Peyer's patch (tissue), 4 donors: Measurements from ENCODE around the gene HARS1.
"Not testable (repeated sequence)": the region's sequence is repeated elsewhere in the genome, so short reads cannot be mapped to it uniquely, and the experiment has no call there.

ENCODE experiments used
- CTCF ChIP-seq, 6 experiments: fragments of 450-650 bp in 4 of 6; fragments of 200-600 bp in 2 of 6; sonication (generic) in 1 of 6; IDR thresholded peaks; one replicate each; pipeline ENCODE4 v1.5.1; 2017 to 2019; ENCODE audit warnings: antibody characterized with exemption in 6 of 6, mild to moderate bottlenecking in 3 of 6, moderate library complexity in 1 of 6
- POLR2A ChIP-seq, 2 donors: fragments of 450-650 bp; IDR thresholded peaks; one replicate each; pipeline ENCODE4 v1.5.1; 2017; ENCODE audit warnings: antibody characterized with exemption in 2 of 2, mild to moderate bottlenecking in 2 of 2, moderate library complexity in 2 of 2

GRCh38 chr5:140671035-140671434 is 20.1 kb downstream of the HARS1 start:
- not testable (repeated sequence) for TF ChIP-seq CTCF, POLR2A (IDR thresholded peaks at IDR 0.05)
